A549 (cell line): ENCODE results near the gene SIK3. TPM values are rescaled to one million over a fixed set of nuclear protein-coding genes. Genes with fewer than 3 reads are reported as not detected.

Experiments used
- polyA plus RNA-seq, 4 experiments: library from polyadenylated mRNA; depleted of rRNA in 3 of 4; stranded (reverse); fragments of >200 nt; fragmentation: RNase III in 1 of 4; extraction: RNeasy Plus Mini Kit Qiagen cat#74134 plus additional on column Dnase treatment in 1 of 4; gene quantifications; 2 replicates in 3 of 4; 3 replicates in 1 of 4; pipeline ENCODE4 v1.2.3, GENCODE V29; 2011 to 2017
- small RNA-seq, 6 experiments: library from RNA; depleted of rRNA; stranded (forward); fragments of <200 nt; gene quantifications; one replicate each; pipeline ENCODE3, GENCODE V24; 2012

Gene SIK3
- polyA plus RNA-seq, 2 of the 4 experiments (the other 2 are of a cell fraction) = 8.2 to 9.0 TPM

Small RNA genes lying within 50 kb of the gene (small RNA-seq; reads per million reads assigned to genes)
- gene AP000936.3 (0 reads per million in 6 experiments), gene RNY4P6 (0 to 6.9 (median 1.6) reads per million in 6 experiments)

Other genes with a start within 250 kb of the SIK3 start
- 47.8 and 55.3 TPM in 2 replicates for gene PAFAH1B2, start 45.9 kb upstream of the SIK3 start, polyA plus RNA-seq (2011; rRNA removed)
- 32.2 to 33.9 TPM (median 32.9 TPM) in 3 replicates for gene PAFAH1B2, start 45.9 kb upstream of the SIK3 start, polyA plus RNA-seq (2017; fragmentation: RNase III; extraction: RNeasy Plus Mini Kit Qiagen cat#74134 plus additional on column Dnase treatment)
- 8.5 and 15.4 TPM in 2 replicates for gene SIDT2, start 80.3 kb upstream of the SIK3 start, polyA plus RNA-seq (2011; rRNA removed)
- gene SIDT2, start 80.3 kb upstream of the SIK3 start, polyA plus RNA-seq (2017; fragmentation: RNase III; extraction: RNeasy Plus Mini Kit Qiagen cat#74134 plus additional on column Dnase treatment) = 5.5 to 6.4 TPM (median 5.9 TPM) in 3 replicates
- 34.2 and 43.2 TPM in 2 replicates for gene TAGLN, start 100.9 kb upstream of the SIK3 start, polyA plus RNA-seq (2011; rRNA removed)
- gene TAGLN, start 100.9 kb upstream of the SIK3 start, polyA plus RNA-seq (2017; fragmentation: RNase III; extraction: RNeasy Plus Mini Kit Qiagen cat#74134 plus additional on column Dnase treatment) = 257 to 296 TPM (median 287 TPM) in 3 replicates
- 9.8 and 12.8 TPM in 2 replicates for gene PCSK7, start 133.6 kb upstream of the SIK3 start, polyA plus RNA-seq (2011; rRNA removed)
- 17.8 to 20.1 TPM (median 19.6 TPM) in 3 replicates for gene PCSK7, start 133.6 kb upstream of the SIK3 start, polyA plus RNA-seq (2017; fragmentation: RNase III; extraction: RNeasy Plus Mini Kit Qiagen cat#74134 plus additional on column Dnase treatment)
- gene RNF214, start 134.2 kb upstream of the SIK3 start, polyA plus RNA-seq (2011; rRNA removed) = 14.0 and 15.9 TPM in 2 replicates
- 10.6 to 11.6 TPM (median 11.0 TPM) in 3 replicates for gene RNF214, start 134.2 kb upstream of the SIK3 start, polyA plus RNA-seq (2017; fragmentation: RNase III; extraction: RNeasy Plus Mini Kit Qiagen cat#74134 plus additional on column Dnase treatment)
- 4.4 and 5.4 TPM in 2 replicates for gene BACE1-AS, start 192.9 kb upstream of the SIK3 start, polyA plus RNA-seq (2011; rRNA removed)
- 1.7 to 2.0 TPM (median 1.8 TPM) in 3 replicates for gene BACE1-AS, start 192.9 kb upstream of the SIK3 start, polyA plus RNA-seq (2017; fragmentation: RNase III; extraction: RNeasy Plus Mini Kit Qiagen cat#74134 plus additional on column Dnase treatment)
- gene BACE1, start 217.8 kb upstream of the SIK3 start, polyA plus RNA-seq (2011; rRNA removed) = 6.1 and 8.7 TPM in 2 replicates
- 6.3 to 7.8 TPM (median 7.8 TPM) in 3 replicates for gene BACE1, start 217.8 kb upstream of the SIK3 start, polyA plus RNA-seq (2017; fragmentation: RNase III; extraction: RNeasy Plus Mini Kit Qiagen cat#74134 plus additional on column Dnase treatment)
- 13.3 and 19.6 TPM in 2 replicates for gene CEP164, start 229.4 kb upstream of the SIK3 start, polyA plus RNA-seq (2011; rRNA removed)
- gene CEP164, start 229.4 kb upstream of the SIK3 start, polyA plus RNA-seq (2017; fragmentation: RNase III; extraction: RNeasy Plus Mini Kit Qiagen cat#74134 plus additional on column Dnase treatment) = 16.4 to 17.4 TPM (median 16.6 TPM) in 3 replicates